Measurements from ENCODE around the gene GET4. TPM values are rescaled to one million over a fixed set of nuclear protein-coding genes. Genes with fewer than 3 reads are reported as not detected.

The GET4 gene
- total and polyA plus RNA-seq, 2 of the 13 experiments (the other 11 are each of a cell fraction or from before 2014, with no cell fraction given): 28.2 to 35.2 TPM

DNA sequence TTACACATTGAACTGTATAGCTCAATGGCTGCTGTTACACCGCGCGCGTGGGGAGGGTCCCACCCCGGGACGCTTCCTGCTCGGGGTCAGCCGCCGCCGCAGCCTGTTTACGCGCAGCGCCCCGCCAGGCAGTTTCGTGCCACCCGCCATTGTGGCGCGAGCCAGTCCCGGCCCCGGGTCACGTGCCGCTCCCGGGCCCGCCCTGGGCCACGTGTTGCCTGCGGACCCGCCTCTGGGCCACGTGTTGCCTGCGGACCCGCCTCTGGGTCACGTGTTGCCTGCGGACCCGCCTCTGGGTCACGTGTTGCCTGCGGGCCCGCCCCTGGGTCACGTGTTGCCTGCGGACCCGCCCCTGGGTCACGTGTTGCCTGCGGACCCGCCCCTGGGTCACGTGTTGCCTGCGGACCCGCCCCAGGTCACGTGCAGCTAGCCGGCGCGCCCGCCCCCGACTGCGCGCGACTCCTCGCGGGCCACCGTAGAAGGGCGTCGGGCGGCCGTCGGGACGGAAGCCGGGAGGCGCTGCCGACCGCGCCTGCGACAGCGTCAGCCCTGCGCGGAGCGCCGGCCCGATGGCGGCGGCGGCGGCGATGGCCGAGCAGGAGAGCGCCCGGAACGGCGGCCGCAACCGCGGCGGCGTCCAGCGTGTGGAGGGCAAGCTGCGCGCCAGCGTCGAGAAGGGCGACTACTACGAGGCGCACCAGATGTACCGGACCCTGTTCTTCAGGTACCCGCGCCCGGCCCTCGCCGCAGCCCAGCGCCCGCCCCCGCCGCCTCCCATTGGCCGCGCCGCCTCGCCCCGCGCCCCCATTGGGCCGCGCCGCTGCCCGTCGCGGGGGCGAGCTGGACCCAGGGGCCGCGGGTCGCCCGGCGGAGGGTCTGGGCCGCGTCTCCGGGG, at the start of gene GET4 (continued):
- TF ChIP-seq, protein P1, sequence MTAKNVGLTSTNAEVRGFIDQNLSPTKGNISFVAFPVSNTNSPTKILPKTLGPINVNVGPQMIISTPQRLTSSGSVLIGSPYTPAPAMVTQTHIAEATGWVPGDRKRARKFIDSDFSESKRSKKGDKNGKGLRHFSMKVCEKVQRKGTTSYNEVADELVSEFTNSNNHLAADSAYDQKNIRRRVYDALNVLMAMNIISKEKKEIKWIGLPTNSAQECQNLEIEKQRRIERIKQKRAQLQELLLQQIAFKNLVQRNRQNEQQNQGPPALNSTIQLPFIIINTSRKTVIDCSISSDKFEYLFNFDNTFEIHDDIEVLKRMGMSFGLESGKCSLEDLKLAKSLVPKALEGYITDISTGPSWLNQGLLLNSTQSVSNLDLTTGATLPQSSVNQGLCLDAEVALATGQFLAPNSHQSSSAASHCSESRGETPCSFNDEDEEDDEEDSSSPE (CRISPR knock-in tag; IDR thresholded peaks at IDR 0.05): peak; percentile 79
- no peak for TF ChIP-seq ZNF780A (CRISPR knock-in tag; IDR thresholded peaks at IDR 0.05)
- TF ChIP-seq ZNF724P (CRISPR knock-in tag; IDR thresholded peaks at IDR 0.05; ENCODE audit: borderline replicate concordance): peak; percentile 75; the same call in 1 of the 2 replicates
- TF ChIP-seq, protein P2, sequence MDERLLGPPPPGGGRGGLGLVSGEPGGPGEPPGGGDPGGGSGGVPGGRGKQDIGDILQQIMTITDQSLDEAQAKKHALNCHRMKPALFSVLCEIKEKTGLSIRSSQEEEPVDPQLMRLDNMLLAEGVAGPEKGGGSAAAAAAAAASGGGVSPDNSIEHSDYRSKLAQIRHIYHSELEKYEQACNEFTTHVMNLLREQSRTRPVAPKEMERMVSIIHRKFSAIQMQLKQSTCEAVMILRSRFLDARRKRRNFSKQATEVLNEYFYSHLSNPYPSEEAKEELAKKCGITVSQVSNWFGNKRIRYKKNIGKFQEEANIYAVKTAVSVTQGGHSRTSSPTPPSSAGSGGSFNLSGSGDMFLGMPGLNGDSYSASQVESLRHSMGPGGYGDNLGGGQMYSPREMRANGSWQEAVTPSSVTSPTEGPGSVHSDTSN (CRISPR knock-in tag; IDR thresholded peaks at IDR 0.05): peak; percentile 44; the same call in 1 of the 2 replicates
- no peak for TF ChIP-seq ZNF629 (CRISPR knock-in tag; conservative IDR thresholded peaks at IDR 0.05)
- no peak for TF ChIP-seq ZNF644 (CRISPR knock-in tag; IDR thresholded peaks at IDR 0.05; ENCODE audit: low read depth)
- TF ChIP-seq ZFAT (CRISPR knock-in tag; conservative IDR thresholded peaks at IDR 0.05): no peak
- no peak for TF ChIP-seq ZNF232 (CRISPR knock-in tag; IDR thresholded peaks at IDR 0.05; ENCODE audit: borderline replicate concordance)
- peak; percentile 72 for TF ChIP-seq SKI (IDR thresholded peaks at IDR 0.05; ENCODE audit: partially characterized antibody)
- peak; percentile 88 for TF ChIP-seq GATAD1 (CRISPR knock-in tag; IDR thresholded peaks at IDR 0.05)
- TF ChIP-seq TBL1XR1 (IDR thresholded peaks at IDR 0.05; ENCODE audit: borderline replicate concordance, low read length, partially characterized antibody): no peak
- TF ChIP-seq PTBP1 (IDR thresholded peaks at IDR 0.05; ENCODE audit: low read depth, low read length, poor library complexity, severe bottlenecking): no peak
- TF ChIP-seq, protein P3, sequence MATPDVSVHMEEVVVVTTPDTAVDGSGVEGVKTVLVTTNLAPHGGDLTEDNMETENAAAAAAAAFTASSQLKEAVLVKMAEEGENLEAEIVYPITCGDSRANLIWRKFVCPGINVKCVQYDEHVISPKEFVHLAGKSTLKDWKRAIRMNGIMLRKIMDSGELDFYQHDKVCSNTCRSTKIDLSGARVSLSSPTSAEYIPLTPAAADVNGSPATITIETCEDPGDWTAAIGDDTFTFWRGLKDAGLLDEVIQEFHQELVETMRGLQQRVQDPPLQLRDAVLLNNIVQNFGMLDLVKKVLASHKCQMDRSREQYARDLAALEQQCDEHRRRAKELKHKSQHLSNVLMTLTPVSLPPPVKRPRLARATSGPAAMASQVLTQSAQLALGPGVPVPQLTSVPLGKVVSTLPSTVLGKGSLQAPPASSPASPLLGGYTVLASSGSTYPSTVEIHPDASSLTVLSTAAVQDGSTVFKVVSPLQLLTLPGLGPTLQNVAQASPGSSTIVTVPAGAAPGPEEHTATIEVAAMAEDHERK (CRISPR knock-in tag; IDR thresholded peaks at IDR 0.05; ENCODE audit: low read depth): 0 out of 2 replicates have a peak, but pooled peaks have one; percentile 43
- TF ChIP-seq NFKB2 (CRISPR knock-in tag; IDR thresholded peaks at IDR 0.05; ENCODE audit: borderline replicate concordance): peak; percentile 24; the same call in 1 of the 2 replicates
- TF ChIP-seq ZNF274 (CRISPR knock-in tag; IDR thresholded peaks at IDR 0.05): peak; percentile 86; the same call in 1 of the 2 replicates
- TF ChIP-seq, protein P4, sequence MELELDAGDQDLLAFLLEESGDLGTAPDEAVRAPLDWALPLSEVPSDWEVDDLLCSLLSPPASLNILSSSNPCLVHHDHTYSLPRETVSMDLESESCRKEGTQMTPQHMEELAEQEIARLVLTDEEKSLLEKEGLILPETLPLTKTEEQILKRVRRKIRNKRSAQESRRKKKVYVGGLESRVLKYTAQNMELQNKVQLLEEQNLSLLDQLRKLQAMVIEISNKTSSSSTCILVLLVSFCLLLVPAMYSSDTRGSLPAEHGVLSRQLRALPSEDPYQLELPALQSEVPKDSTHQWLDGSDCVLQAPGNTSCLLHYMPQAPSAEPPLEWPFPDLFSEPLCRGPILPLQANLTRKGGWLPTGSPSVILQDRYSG (CRISPR knock-in tag; IDR thresholded peaks at IDR 0.05): peak; percentile 22; the same call in 1 of the 2 replicates
- TF ChIP-seq PPARG (CRISPR knock-in tag; conservative IDR thresholded peaks at IDR 0.05): 0 out of 2 replicates have a peak, but pooled peaks have one; percentile 4
- TF ChIP-seq SIN3B (IDR thresholded peaks at IDR 0.05; ENCODE audit: low read length): 0 out of 2 replicates have a peak, but pooled peaks have one; percentile 42
- TF ChIP-seq ZNF138 (CRISPR knock-in tag; IDR thresholded peaks at IDR 0.05; ENCODE audit: low read depth): 0 out of 2 replicates have a peak, but pooled peaks have one; percentile 63
- TF ChIP-seq, protein P5, sequence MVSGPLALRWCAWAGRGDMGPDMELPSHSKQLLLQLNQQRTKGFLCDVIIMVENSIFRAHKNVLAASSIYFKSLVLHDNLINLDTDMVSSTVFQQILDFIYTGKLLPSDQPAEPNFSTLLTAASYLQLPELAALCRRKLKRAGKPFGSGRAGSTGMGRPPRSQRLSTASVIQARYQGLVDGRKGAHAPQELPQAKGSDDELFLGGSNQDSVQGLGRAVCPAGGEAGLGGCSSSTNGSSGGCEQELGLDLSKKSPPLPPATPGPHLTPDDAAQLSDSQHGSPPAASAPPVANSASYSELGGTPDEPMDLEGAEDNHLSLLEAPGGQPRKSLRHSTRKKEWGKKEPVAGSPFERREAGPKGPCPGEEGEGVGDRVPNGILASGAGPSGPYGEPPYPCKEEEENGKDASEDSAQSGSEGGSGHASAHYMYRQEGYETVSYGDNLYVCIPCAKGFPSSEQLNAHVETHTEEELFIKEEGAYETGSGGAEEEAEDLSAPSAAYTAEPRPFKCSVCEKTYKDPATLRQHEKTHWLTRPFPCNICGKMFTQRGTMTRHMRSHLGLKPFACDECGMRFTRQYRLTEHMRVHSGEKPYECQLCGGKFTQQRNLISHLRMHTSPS (CRISPR knock-in tag; IDR thresholded peaks at IDR 0.05; ENCODE audit: low read depth): no peak; the same call in 1 of the 2 replicates
- peak; percentile 70; the same call in 1 of the 2 replicates for TF ChIP-seq ZNF766 (CRISPR knock-in tag; IDR thresholded peaks at IDR 0.05; ENCODE audit: borderline replicate concordance)

All from HepG2 (cell line).